Neuronal stem cell (in vitro differentiated cells): Measurements from ENCODE around the gene LPP.

Experiments used
- DNase-seq: peaks from one replicate; pipeline ENCODE4 v3.0.0-alpha.2; 2013; ENCODE audit warnings: low spot score
- H2AFZ ChIP-seq: one replicate; pipeline ENCODE4 v1.6.1; 2013; ENCODE audit warnings: mild to moderate bottlenecking, low read length, inconsistent platforms
- H2AK5ac ChIP-seq: 2 replicates; pipeline ENCODE4 v1.6.1; 2013; ENCODE audit warnings: low read depth, mild to moderate bottlenecking, inconsistent platforms, low read length, moderate library complexity, mixed read lengths
- H2BK120ac ChIP-seq: 2 replicates; pipeline ENCODE4 v1.6.1; 2013; ENCODE audit warnings: low read depth, mild to moderate bottlenecking, inconsistent platforms, low read length, moderate library complexity, mixed read lengths
- H2BK12ac ChIP-seq: one replicate; pipeline ENCODE4 v1.6.1; 2013; ENCODE audit warnings: low read length, inconsistent platforms
- H2BK15ac ChIP-seq: 2 replicates; pipeline ENCODE4 v1.6.1; 2013; ENCODE audit warnings: mild to moderate bottlenecking, low read length, inconsistent platforms, mixed read lengths
- H2BK5ac ChIP-seq: one replicate; pipeline ENCODE4 v1.6.1; 2013; ENCODE audit warnings: inconsistent platforms, mild to moderate bottlenecking, low read length, moderate library complexity
- H3K14ac ChIP-seq: one replicate; pipeline ENCODE4 v1.6.1; 2013; ENCODE audit warnings: low read length, inconsistent platforms
- H3K18ac ChIP-seq: 2 replicates; pipeline ENCODE4 v1.6.1; 2013; ENCODE audit warnings: low read length, inconsistent platforms
- H3K23ac ChIP-seq: 2 replicates; pipeline ENCODE4 v1.6.1; 2013; ENCODE audit warnings: low read depth, mild to moderate bottlenecking, mixed read lengths, low read length, inconsistent platforms; ENCODE audit not compliant: poor library complexity
- H3K27ac ChIP-seq: replicated peaks from 3 replicates; pipeline ENCODE4 v1.5.1; 2013; ENCODE audit warnings: low read length, inconsistent platforms
- H3K27me3 ChIP-seq, 3 experiments: 2 replicates each; pipeline ENCODE4 v1.6.1; 2013; ENCODE audit warnings: low read length in 3 of 3, mild to moderate bottlenecking in 2 of 3, inconsistent platforms in 1 of 3, low read depth in 1 of 3, mixed read lengths in 1 of 3, moderate library complexity in 1 of 3; ENCODE audit not compliant: control insufficient read depth in 3 of 3, insufficient read depth in 3 of 3
- H3K36me3 ChIP-seq, 2 donors: replicated peaks in 1 of 2; 2 replicates each; pipeline ENCODE4 v1.6.1; 2013; ENCODE audit warnings: low read length in 2 of 2; ENCODE audit not compliant: control insufficient read depth in 2 of 2, insufficient read depth in 2 of 2
- H3K4ac ChIP-seq: 2 replicates; pipeline ENCODE4 v1.6.1; 2013; ENCODE audit warnings: inconsistent platforms, mild to moderate bottlenecking, low read length, moderate library complexity
- H3K4me1 ChIP-seq, 2 donors: 1 replicate in 1 of 2; 2 replicates in 1 of 2; pipeline ENCODE4 v1.6.1; 2013; ENCODE audit warnings: low read length in 2 of 2, low read depth in 1 of 2; ENCODE audit not compliant: control insufficient read depth in 2 of 2, insufficient read depth in 1 of 2
- H3K4me2 ChIP-seq: one replicate; pipeline ENCODE4 v1.6.1; 2013; ENCODE audit warnings: mild to moderate bottlenecking, low read length, inconsistent platforms; ENCODE audit not compliant: insufficient read depth, poor library complexity, severe bottlenecking
- H3K4me3 ChIP-seq, 2 donors: 2 replicates each; pipeline ENCODE4 v1.5.1; 2013; ENCODE audit warnings: low read length in 2 of 2, mild to moderate bottlenecking in 2 of 2, inconsistent platforms in 1 of 2, moderate library complexity in 1 of 2
- H3K79me1 ChIP-seq: one replicate; pipeline ENCODE4 v1.6.1; 2013; ENCODE audit warnings: low read depth, mild to moderate bottlenecking, inconsistent platforms, low read length, moderate library complexity
- H3K9ac ChIP-seq: one replicate; pipeline ENCODE4 v1.6.1; 2013; ENCODE audit warnings: mild to moderate bottlenecking, low read depth, low read length, inconsistent platforms; ENCODE audit not compliant: poor library complexity
- H3K9me3 ChIP-seq, 2 donors: replicated peaks in 1 of 2; 2 replicates each; pipeline versions ENCODE3 to v1.6.1; 2013; ENCODE audit warnings: low read length in 2 of 2, mild to moderate bottlenecking in 2 of 2, inconsistent platforms in 1 of 2, low read depth in 1 of 2, mixed read lengths in 1 of 2, moderate library complexity in 1 of 2; ENCODE audit not compliant: control insufficient read depth in 2 of 2, insufficient read depth in 1 of 2
- H4K8ac ChIP-seq: one replicate; pipeline ENCODE4 v1.6.1; 2013; ENCODE audit warnings: low read depth, mild to moderate bottlenecking, inconsistent platforms, low read length, moderate library complexity
- H4K91ac ChIP-seq: one replicate; pipeline ENCODE4 v1.6.1; 2013; ENCODE audit warnings: low read length, low read depth, mild to moderate bottlenecking, inconsistent platforms; ENCODE audit not compliant: poor library complexity
- WGBS, 2 donors: extraction: QIAGEN DNeasy Blood & Tissue Kit; methylation state at CpG; one replicate each; pipeline ENCODE4 v1.1.7; 2013; ENCODE audit warnings: missing lambda C conversion rate in 2 of 2, mixed read lengths in 1 of 2; ENCODE audit not compliant: insufficient read length in 2 of 2, insufficient replicate concordance in 1 of 2; ENCODE audit errors: extremely low coverage in 2 of 2; 5-methylcytosine and 5-hydroxymethylcytosine counted together

Gene LPP

GRCh38 chr3:188870431-188870830, 716.5 kb downstream of the LPP start:
- Histone ChIP-seq H3K4me1 (peaks cover 6 to 13% of the 10 kb centered on the region in 2 donors), H3K36me3 (peaks cover 0 to 49% of the 10 kb centered on the region in 2 donors), H3K9me3 (no peaks in the 10 kb centered on the region), H3K23ac (no peak overlapping the region), H2BK12ac (no peak overlapping the region), H3K27me3 (no peaks in the 10 kb centered on the region), H3K9ac (no peak overlapping the region), H3K27ac (no peak overlapping the region), H2BK5ac (no peak overlapping the region), H3K4me3 (no peak overlapping the region), H3K79me1 (no peaks in the 10 kb centered on the region), H3K4me2 (no peak overlapping the region), H4K91ac (no peak overlapping the region), H3K18ac (no peak overlapping the region), H2BK15ac (no peak overlapping the region), H2AK5ac (no peak overlapping the region), H4K8ac (no peak overlapping the region), H2AFZ (no peak overlapping the region), H2BK120ac (no peak overlapping the region), H3K14ac (no peak overlapping the region), H3K4ac (no peak overlapping the region)
- no CpG with 5 or more reads among the region's 8 CpGs for WGBS, 2 donors
- DNase-seq = no peak

GRCh38 chr3:188874576-188874975, 720.6 kb downstream of the LPP start:
- Histone ChIP-seq H3K4me1 (peaks cover 0 to 10% of the 10 kb centered on the region in 2 donors), H3K27ac (peak overlapping the region; percentile 29), H3K9ac (no peak overlapping the region), H2AK5ac (no peak overlapping the region), H2BK12ac (no peak overlapping the region), H2BK5ac (no peak overlapping the region), H3K14ac (no peak overlapping the region), H3K4ac (no peak overlapping the region), H4K91ac (no peak overlapping the region), H2BK15ac (no peak overlapping the region), H3K4me2 (no peak overlapping the region), H3K9me3 (no peaks in the 10 kb centered on the region), H3K4me3 (no peak overlapping the region), H3K27me3 (no peaks in the 10 kb centered on the region), H2BK120ac (no peak overlapping the region), H3K23ac (no peak overlapping the region), H4K8ac (no peak overlapping the region), H3K18ac (no peak overlapping the region), H3K79me1 (no peaks in the 10 kb centered on the region), H2AFZ (no peak overlapping the region), H3K36me3 (peaks cover 2 to 48% of the 10 kb centered on the region in 2 donors)
- peak; percentile 45 for DNase-seq
- no CpG with 5 or more reads among the region's 1 CpG for WGBS, 2 donors

- no peak overlapping the region for H3K27ac ChIP-seq
- H2AFZ ChIP-seq = no peak overlapping the region
- no peak overlapping the region for H3K4me3 ChIP-seq
- H2BK15ac ChIP-seq = no peak overlapping the region
- no peak overlapping the region for H2AK5ac ChIP-seq
- no CpG with 5 or more reads among the region's 1 CpG for WGBS, 2 donors
- H3K23ac ChIP-seq = no peak overlapping the region
- H2BK120ac ChIP-seq = no peak overlapping the region
- H3K4me2 ChIP-seq = no peak overlapping the region
- no peak for DNase-seq
- no peaks in the 10 kb centered on the region for H3K9me3 ChIP-seq
- no peak overlapping the region for H3K18ac ChIP-seq
- H2BK5ac ChIP-seq = no peak overlapping the region
- H3K14ac ChIP-seq = no peak overlapping the region
- H3K36me3 ChIP-seq = peaks cover 2 to 50% of the 10 kb centered on the region in 2 donors
- peaks cover 0 to 10% of the 10 kb centered on the region in 2 donors for H3K4me1 ChIP-seq
- H2BK12ac ChIP-seq = no peak overlapping the region
- no peaks in the 10 kb centered on the region for H3K79me1 ChIP-seq
- H4K91ac ChIP-seq = no peak overlapping the region
- H4K8ac ChIP-seq = no peak overlapping the region
- no peaks in the 10 kb centered on the region for H3K27me3 ChIP-seq
- no peak overlapping the region for H3K4ac ChIP-seq
- H3K9ac ChIP-seq = no peak overlapping the region
Measured at GRCh38 chr3:188875413-188875812, 721.5 kb downstream of the LPP start.

GRCh38 chr3:188876370-188876769, 722.4 kb downstream of the LPP start:
- Histone ChIP-seq H4K8ac (no peak overlapping the region), H3K27me3 (no peaks in the 10 kb centered on the region), H3K27ac (no peak overlapping the region), H2BK15ac (no peak overlapping the region), H4K91ac (no peak overlapping the region), H2BK5ac (no peak overlapping the region), H2BK12ac (no peak overlapping the region), H3K9me3 (no peaks in the 10 kb centered on the region), H2AFZ (no peak overlapping the region), H3K4me1 (peaks cover 0 to 10% of the 10 kb centered on the region in 2 donors), H3K18ac (no peak overlapping the region), H3K9ac (no peak overlapping the region), H3K23ac (no peak overlapping the region), H3K4me3 (no peak overlapping the region), H3K4me2 (no peak overlapping the region), H2AK5ac (no peak overlapping the region), H3K79me1 (no peaks in the 10 kb centered on the region), H3K14ac (no peak overlapping the region), H3K4ac (no peak overlapping the region), H3K36me3 (peaks cover 2 to 52% of the 10 kb centered on the region in 2 donors), H2BK120ac (no peak overlapping the region)
- DNase-seq = no peak
- WGBS, 2 donors = no CpG with 5 or more reads among the region's 3 CpGs
